Progenitor cell of endocrine pancreas (in vitro differentiated cells): ENCODE data around the gene ARHGAP18. TPM values are rescaled to one million over a fixed set of nuclear protein-coding genes. Genes with fewer than 3 reads are reported as not detected.

Experiments used
- DNase-seq: peaks from one replicate; pipeline ENCODE4 v3.0.0; 2021; ENCODE audit warnings: low spot score; ENCODE audit not compliant: unreplicated experiment
- H3K27ac Mint-ChIP-seq: 2 replicates; pipeline ENCODE4 v1.8.0; 2021; ENCODE audit warnings: mild to moderate bottlenecking, moderate library complexity, mixed read lengths
- H3K27me3 Mint-ChIP-seq: 2 replicates; pipeline ENCODE4 v1.8.0; 2021; ENCODE audit warnings: mixed read lengths
- H3K36me3 Mint-ChIP-seq: 2 replicates; pipeline ENCODE4 v1.8.0; 2022; ENCODE audit warnings: mixed read lengths; ENCODE audit not compliant: insufficient read depth
- H3K4me1 Mint-ChIP-seq: 2 replicates; pipeline ENCODE4 v1.8.0; 2021; ENCODE audit warnings: low read depth, mixed read lengths
- H3K4me3 Mint-ChIP-seq: 2 replicates; pipeline ENCODE4 v1.8.0; 2021; ENCODE audit warnings: low read depth, mild to moderate bottlenecking, moderate library complexity, mixed read lengths
- H3K9me3 Mint-ChIP-seq: 2 replicates; pipeline ENCODE4 v1.8.0; 2021; ENCODE audit warnings: low read depth, mixed read lengths
- CTCF ChIP-seq: fragments of 200-600 bp; sonication (generic); IDR thresholded peaks from one replicate; pipeline ENCODE4 v1.5.0; 2021; ENCODE audit warnings: antibody characterized with exemption, mild to moderate bottlenecking; ENCODE audit not compliant: unreplicated experiment
- total RNA-seq: library from RNA; stranded (reverse); gene quantifications from 2 replicates; pipeline ENCODE4 v1.2.1, GENCODE V29; 2021

The ARHGAP18 gene
- total RNA-seq, 1 donor from 2014 or later: 26.9 TPM

GRCh38 chr6:129698430-129698829 lies 11.5 kb downstream of the ARHGAP18 start:
- Mint-ChIP-seq H3K27ac (no peak overlapping the region), H3K9me3 (no peaks in the 10 kb centered on the region), H3K4me1 (peaks cover 45% of the 10 kb centered on the region), H3K36me3 (peaks cover 10% of the 10 kb centered on the region), H3K4me3 (no peak overlapping the region), H3K27me3 (no peaks in the 10 kb centered on the region)
- DNase-seq: no peak
- no peak for TF ChIP-seq CTCF

- Mint-ChIP-seq H3K27me3 (no peaks in the 10 kb centered on the region), H3K9me3 (no peaks in the 10 kb centered on the region), H3K4me1 (peaks cover 51% of the 10 kb centered on the region), H3K27ac (no peak overlapping the region), H3K4me3 (no peak overlapping the region), H3K36me3 (peaks cover 10% of the 10 kb centered on the region)
- TF ChIP-seq CTCF: no peak
- no peak for DNase-seq
These were observed 12.2 kb downstream of the ARHGAP18 start for GRCh38 chr6:129697788-129698187.

- TF ChIP-seq CTCF: no peak
- Mint-ChIP-seq H3K27me3 (no peaks in the 10 kb centered on the region), H3K9me3 (no peaks in the 10 kb centered on the region), H3K4me1 (peaks cover 57% of the 10 kb centered on the region), H3K4me3 (no peak overlapping the region), H3K27ac (peak overlapping the region; percentile 89), H3K36me3 (peaks cover 5% of the 10 kb centered on the region)
- no peak for DNase-seq
These were observed 13.1 kb downstream of the ARHGAP18 start for GRCh38 chr6:129696843-129697242.

GRCh38 chr6:129696028-129696418 lies 14.0 kb downstream of the ARHGAP18 start:
- DNase-seq: no peak
- TF ChIP-seq CTCF: no peak
- Mint-ChIP-seq H3K4me3 (no peak overlapping the region), H3K27me3 (no peaks in the 10 kb centered on the region), H3K4me1 (peaks cover 65% of the 10 kb centered on the region), H3K9me3 (no peaks in the 10 kb centered on the region), H3K36me3 (peaks cover 5% of the 10 kb centered on the region), H3K27ac (no peak overlapping the region)

GRCh38 chr6:129695373-129696027 lies 14.5 kb downstream of the ARHGAP18 start:
- no peak for DNase-seq
- H3K27me3 Mint-ChIP-seq: no peaks in the 10 kb centered on the region
- H3K27ac Mint-ChIP-seq: peak overlapping the region; percentile 73
- H3K4me3 Mint-ChIP-seq: peak overlapping the region; percentile 16
- TF ChIP-seq CTCF: no peak
- H3K4me1 Mint-ChIP-seq: peaks cover 68% of the 10 kb centered on the region
- no peaks in the 10 kb centered on the region for H3K9me3 Mint-ChIP-seq
- H3K36me3 Mint-ChIP-seq: peaks cover 3% of the 10 kb centered on the region
